HEK293 (cell line): ENCODE measurements around the gene ISY1.

Experiments
- CTCF ChIA-PET: fragments of 350-600 bp; formaldehyde crosslinking; extraction: SDS; loops from one replicate; lab custom pipeline; 2021; ENCODE audit warnings: antibody characterized with exemption; lab: Yijun Ruan, JAX
- POLR2A ChIA-PET: fragments of 300-600 bp; formaldehyde crosslinking; extraction: SDS; loops from one replicate; lab custom pipeline; 2020; ENCODE audit warnings: antibody characterized with exemption, inconsistent platforms; lab: Yijun Ruan, JAX
- H3K27ac ChIP-seq: fragments of 200-500 bp; sonication (Bioruptor generic); 2 replicates; pipeline ENCODE4 v1.5.1; 2014; ENCODE audit warnings: low read depth, low read length, control low read depth, inconsistent platforms; ENCODE audit errors: extremely low read depth
- H3K36me3 ChIP-seq, 2 experiments: fragments of 200-500 bp in 1 of 2; sonication (Bioruptor generic) in 1 of 2; 1 replicate in 1 of 2; 2 replicates in 1 of 2; pipeline ENCODE4 v1.5.1; 2014 to 2017; ENCODE audit warnings: inconsistent platforms in 2 of 2, low read length in 2 of 2; ENCODE audit not compliant: control insufficient read depth in 2 of 2, insufficient read depth in 1 of 2
- H3K4me1 ChIP-seq: fragments of 200-500 bp; sonication (Bioruptor generic); 2 replicates; pipeline ENCODE4 v1.5.1; 2014; ENCODE audit warnings: mild to moderate bottlenecking, low read length, inconsistent platforms; ENCODE audit not compliant: control insufficient read depth, insufficient read depth
- H3K4me3 ChIP-seq: 2 replicates; pipeline ENCODE4 v1.5.1; 2011; ENCODE audit warnings: low read depth, mild to moderate bottlenecking, control low read depth, low read length, moderate library complexity
- H3K9me3 ChIP-seq: fragments of 200-500 bp; sonication (Bioruptor generic); 2 replicates; pipeline ENCODE4 v1.5.1; 2014; ENCODE audit warnings: low read depth, low read length, inconsistent platforms; ENCODE audit not compliant: control insufficient read depth, insufficient read depth
- INSM2 ChIP-seq: fragments of 450-650 bp; formaldehyde crosslinking; IDR thresholded peaks from 2 replicates; pipeline ENCODE4 v1.5.1; 2016; ENCODE audit warnings: missing biosample characterization, missing genetic modification characterization
- KLF16 ChIP-seq: fragments of 450-650 bp; formaldehyde crosslinking; IDR thresholded peaks from 2 replicates; pipeline ENCODE4 v1.5.1; 2017; ENCODE audit warnings: missing biosample characterization, missing genetic modification characterization
- ZBTB21 ChIP-seq: fragments of 450-650 bp; formaldehyde crosslinking; IDR thresholded peaks from 2 replicates; pipeline ENCODE4 v1.5.1; 2017; ENCODE audit warnings: missing biosample characterization, missing genetic modification characterization
- ZFP37 ChIP-seq: fragments of 450-650 bp; formaldehyde crosslinking; IDR thresholded peaks from 2 replicates; pipeline ENCODE4 v1.5.1; 2016; ENCODE audit warnings: missing biosample characterization, missing genetic modification characterization
- ZIC2 ChIP-seq: fragments of 450-650 bp; formaldehyde crosslinking; IDR thresholded peaks from 2 replicates; pipeline ENCODE4 v1.5.1; 2016; ENCODE audit warnings: missing biosample characterization, missing genetic modification characterization
- ZNF138 ChIP-seq: fragments of 450-650 bp; formaldehyde crosslinking; IDR thresholded peaks from 2 replicates; pipeline ENCODE4 v1.5.1; 2016; ENCODE audit warnings: missing biosample characterization, missing genetic modification characterization, borderline replicate concordance
- ZNF169 ChIP-seq: fragments of 450-650 bp; formaldehyde crosslinking; IDR thresholded peaks from 2 replicates; pipeline ENCODE4 v1.5.1; 2016; ENCODE audit warnings: missing biosample characterization, missing genetic modification characterization
- ZNF223 ChIP-seq: fragments of 450-650 bp; formaldehyde crosslinking; IDR thresholded peaks from 2 replicates; pipeline ENCODE4 v1.5.1; 2016; ENCODE audit warnings: missing biosample characterization, missing genetic modification characterization
- ZNF391 ChIP-seq: fragments of 450-650 bp; formaldehyde crosslinking; IDR thresholded peaks from 2 replicates; pipeline ENCODE4 v1.5.1; 2016; ENCODE audit warnings: low read depth, missing biosample characterization, missing genetic modification characterization, borderline replicate concordance
- ZNF639 ChIP-seq: fragments of 450-650 bp; formaldehyde crosslinking; IDR thresholded peaks from 2 replicates; pipeline ENCODE4 v1.5.1; 2016; ENCODE audit warnings: missing biosample characterization, missing genetic modification characterization
- ZNF654 ChIP-seq: fragments of 450-650 bp; formaldehyde crosslinking; IDR thresholded peaks from 2 replicates; pipeline ENCODE4 v1.5.1; 2016; ENCODE audit warnings: low read depth, missing biosample characterization, missing genetic modification characterization
- ZNF677 ChIP-seq: fragments of 450-650 bp; IDR thresholded peaks from 2 replicates; pipeline ENCODE4 v1.5.0; 2018; ENCODE audit warnings: missing biosample characterization, mild to moderate bottlenecking, missing genetic modification characterization, moderate library complexity
- ZNF747 ChIP-seq: fragments of 450-650 bp; formaldehyde crosslinking; IDR thresholded peaks from 2 replicates; pipeline ENCODE4 v1.5.1; 2016; ENCODE audit warnings: missing biosample characterization, missing genetic modification characterization
- ZNF830 ChIP-seq: fragments of 450-650 bp; IDR thresholded peaks from 2 replicates; pipeline ENCODE4 v1.5.0; 2018; ENCODE audit warnings: missing biosample characterization, missing genetic modification characterization, low read depth, mild to moderate bottlenecking, moderate library complexity
- ZSCAN30 ChIP-seq: fragments of 450-650 bp; IDR thresholded peaks from 2 replicates; pipeline ENCODE4 v1.5.1; 2018; ENCODE audit warnings: missing biosample characterization, mild to moderate bottlenecking, missing genetic modification characterization, moderate library complexity
- TF ChIP-seq, protein P1 (sequence below): fragments of 450-650 bp; formaldehyde crosslinking; IDR thresholded peaks from 2 replicates; pipeline ENCODE4 v1.5.1; 2016; ENCODE audit warnings: missing biosample characterization, missing genetic modification characterization

Gene ISY1

GRCh38 chr3:129081503-129081902 is 79.4 kb downstream of the ISY1 start:
- ChIA-PET POLR2A (no interaction called here), CTCF (no interaction called here)
- no peak overlapping the region for H3K4me3 ChIP-seq
- no peak for TF ChIP-seq ZSCAN30 (tag by site-specific recombination)
- no peak for TF ChIP-seq ZNF223
- H3K4me1 ChIP-seq: no peaks in the 10 kb centered on the region
- no peak overlapping the region for H3K27ac ChIP-seq
- no peaks in the 10 kb centered on the region for H3K36me3 ChIP-seq
- H3K9me3 ChIP-seq: no peaks in the 10 kb centered on the region

- Histone ChIP-seq H3K36me3 (no peaks in the 10 kb centered on the region), H3K4me1 (no peaks in the 10 kb centered on the region), H3K9me3 (no peaks in the 10 kb centered on the region), H3K4me3 (no peak overlapping the region), H3K27ac (no peak overlapping the region)
- ChIA-PET CTCF (interaction anchor here (1.0 to 1.4 kb wide), 2 partner anchors 25 to 108 kb away, joined by 4 to 6 read pairs; no protein-coding TSS in a partner anchor), POLR2A (no interaction called here)
- TF ChIP-seq ZNF391 (tag by site-specific recombination): no peak
- TF ChIP-seq ZNF654 (tag by site-specific recombination): no peak
- TF ChIP-seq INSM2: no peak
- TF ChIP-seq, protein P1, sequence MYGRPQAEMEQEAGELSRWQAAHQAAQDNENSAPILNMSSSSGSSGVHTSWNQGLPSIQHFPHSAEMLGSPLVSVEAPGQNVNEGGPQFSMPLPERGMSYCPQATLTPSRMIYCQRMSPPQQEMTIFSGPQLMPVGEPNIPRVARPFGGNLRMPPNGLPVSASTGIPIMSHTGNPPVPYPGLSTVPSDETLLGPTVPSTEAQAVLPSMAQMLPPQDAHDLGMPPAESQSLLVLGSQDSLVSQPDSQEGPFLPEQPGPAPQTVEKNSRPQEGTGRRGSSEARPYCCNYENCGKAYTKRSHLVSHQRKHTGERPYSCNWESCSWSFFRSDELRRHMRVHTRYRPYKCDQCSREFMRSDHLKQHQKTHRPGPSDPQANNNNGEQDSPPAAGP (tag by site-specific recombination): no peak
- no peak for TF ChIP-seq ZFP37 (tag by site-specific recombination)
- TF ChIP-seq ZIC2 (tag by site-specific recombination): no peak
- TF ChIP-seq ZBTB21 (tag by site-specific recombination): no peak
- no peak for TF ChIP-seq ZNF138 (tag by site-specific recombination)
- TF ChIP-seq ZNF747: no peak
- TF ChIP-seq ZNF677 (tag by site-specific recombination): no peak
- no peak for TF ChIP-seq KLF16 (tag by site-specific recombination)
- no peak for TF ChIP-seq ZNF830
- TF ChIP-seq ZNF639 (tag by site-specific recombination): no peak
- no peak for TF ChIP-seq ZNF169 (tag by site-specific recombination)
Measured at GRCh38 chr3:129078510-129078909, 82.4 kb downstream of the ISY1 start.
